ENCODE measurements around the gene LDLRAD1. TPM values are rescaled to one million over a fixed set of nuclear protein-coding genes. Genes with fewer than 3 reads are reported as not detected.

Gene LDLRAD1
- total and polyA plus RNA-seq, 10 of the 15 experiments (the other 5 are each of a cell fraction or from before 2014, with no cell fraction given): not detected

DNA sequence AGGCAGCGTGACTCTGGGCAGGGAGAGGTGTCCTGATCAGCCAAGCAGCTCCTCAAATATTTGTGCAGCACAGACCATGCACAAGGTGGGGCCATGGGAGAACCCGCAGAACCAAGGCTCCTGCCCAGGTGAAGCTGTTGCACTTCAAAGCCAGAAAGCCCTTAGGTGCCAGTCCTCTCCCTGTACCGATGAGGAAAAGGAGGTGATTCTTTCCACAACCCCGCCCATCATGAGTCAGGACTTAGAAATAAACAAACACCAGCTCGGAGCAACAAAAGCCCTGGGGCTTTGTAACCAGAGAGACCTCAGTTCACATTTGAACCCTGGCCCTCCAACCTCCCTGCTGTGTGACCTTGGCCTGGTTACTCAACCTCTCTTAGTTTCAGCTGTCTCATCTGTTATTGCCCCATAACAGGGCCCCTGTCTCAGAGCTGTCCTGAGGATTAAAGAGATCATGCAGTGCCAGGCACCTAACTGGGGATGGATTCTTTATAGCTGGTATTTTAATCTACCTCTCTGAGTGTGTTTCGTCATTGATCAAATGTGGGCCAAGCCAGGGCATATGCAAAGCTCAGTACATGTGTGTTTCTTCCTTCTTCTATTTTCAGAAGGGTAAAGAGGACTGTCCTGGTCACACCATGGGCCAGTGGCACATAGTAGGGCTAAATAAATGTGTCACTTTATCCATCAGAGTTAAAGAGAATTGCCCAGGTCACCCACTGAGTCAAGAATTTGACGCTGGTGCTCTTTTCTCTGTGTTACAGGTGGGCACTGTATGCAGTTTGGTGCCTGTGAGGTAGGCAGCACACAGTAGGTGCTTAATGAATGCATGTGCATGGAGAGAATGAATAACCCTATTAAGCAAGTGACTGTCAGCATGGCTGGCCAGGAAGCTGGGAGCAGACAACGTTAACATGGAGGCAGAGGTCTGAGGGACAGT, 1.4 kb downstream of the LDLRAD1 start:
- ChIA-PET RAD21 (ENCODE audit: unreplicated experiment) (no interaction called here), SMC1A (ENCODE audit: uncharacterized antibody, unreplicated experiment) (no interaction called here), CTCF (interaction anchor here (0.5 kb wide), 1 partner anchor 137 kb away, joined by 3 read pairs; no protein-coding TSS in a partner anchor), POLR2A (interaction anchor here (0.6 kb wide), 1 partner anchor 118 kb away, joined by 5 read pairs; no protein-coding TSS in a partner anchor)
- H3K36me3 ChIP-seq (ENCODE audit: control insufficient read depth in 2 of 2, insufficient read depth in 2 of 2, low read length in 1 of 2): no peaks in the 10 kb centered on the region
- no peak overlapping the region for H3K9ac ChIP-seq (ENCODE audit: control insufficient read depth, insufficient read depth, low read length)
- in situ Hi-C loops (cut with MboI) (no loop called here), intact Hi-C loops (cut with micrococcal nuclease; ENCODE audit: unreplicated experiment) (no loop called here)
- H3K4me3 ChIP-seq: no peak overlapping the region
- ATAC-seq (no peak), DNase-seq (ENCODE audit: low read depth, low spot score) (no peak), FAIRE-seq (no peak)
- H3K4me2 ChIP-seq (ENCODE audit: control insufficient read depth, insufficient read depth): no peak overlapping the region
- H3K27ac ChIP-seq (ENCODE audit: control insufficient read depth, insufficient read depth): no peak overlapping the region
- no TSS peak for BruUV-seq (replicated peaks)
- 30% methylated on average over 8 of the region's 8 CpGs for WGBS (ENCODE audit: insufficient coverage, insufficient replicate concordance, low lambda C conversion rate, missing lambda C conversion rate)
- H3K79me2 ChIP-seq (ENCODE audit: control insufficient read depth, insufficient read depth, low read length): no peaks in the 10 kb centered on the region
- H3K27me3 ChIP-seq (replicated peaks in 1 of 2; ENCODE audit: control insufficient read depth in 2 of 2, insufficient read depth in 2 of 2, low read length in 1 of 2): no peaks in the 10 kb centered on the region; a peak in 1 of 4 replicates
- H3K4me1 ChIP-seq (ENCODE audit: control insufficient read depth, insufficient read depth, low read length): no peaks in the 10 kb centered on the region
- no peaks in the 10 kb centered on the region for H3K9me3 ChIP-seq (replicated peaks; ENCODE audit: control insufficient read depth, insufficient read depth, low read length)
- no peaks in the 10 kb centered on the region for H4K20me1 ChIP-seq (ENCODE audit: control insufficient read depth, insufficient read depth)
- TF ChIP-seq RAD21 (IDR thresholded peaks at IDR 0.05; ENCODE audit: insufficient read depth, low read depth, low read length) (no peak), YY1 (IDR thresholded peaks at IDR 0.05; ENCODE audit: low read depth, low read length) (no peak), KLF5 (IDR thresholded peaks at IDR 0.05; ENCODE audit: partially characterized antibody) (no peak), MEF2B (IDR thresholded peaks at IDR 0.05; ENCODE audit: partially characterized antibody, poor library complexity, severe bottlenecking) (no peak), NR2C1 (IDR thresholded peaks at IDR 0.05) (no peak), EP300 (IDR thresholded peaks at IDR 0.05; ENCODE audit: borderline replicate concordance in 1 of 2, control insufficient read depth in 1 of 2, low read depth in 2 of 2, low read length in 2 of 2) (no peak), NFYA (IDR thresholded peaks at IDR 0.05; ENCODE audit: borderline replicate concordance, low read depth, low read length) (no peak), ZNF207 (IDR thresholded peaks at IDR 0.05; ENCODE audit: borderline replicate concordance) (no peak), ESRRA (IDR thresholded peaks at IDR 0.05; ENCODE audit: low read length) (no peak)
- TF ChIP-seq, protein P1, sequence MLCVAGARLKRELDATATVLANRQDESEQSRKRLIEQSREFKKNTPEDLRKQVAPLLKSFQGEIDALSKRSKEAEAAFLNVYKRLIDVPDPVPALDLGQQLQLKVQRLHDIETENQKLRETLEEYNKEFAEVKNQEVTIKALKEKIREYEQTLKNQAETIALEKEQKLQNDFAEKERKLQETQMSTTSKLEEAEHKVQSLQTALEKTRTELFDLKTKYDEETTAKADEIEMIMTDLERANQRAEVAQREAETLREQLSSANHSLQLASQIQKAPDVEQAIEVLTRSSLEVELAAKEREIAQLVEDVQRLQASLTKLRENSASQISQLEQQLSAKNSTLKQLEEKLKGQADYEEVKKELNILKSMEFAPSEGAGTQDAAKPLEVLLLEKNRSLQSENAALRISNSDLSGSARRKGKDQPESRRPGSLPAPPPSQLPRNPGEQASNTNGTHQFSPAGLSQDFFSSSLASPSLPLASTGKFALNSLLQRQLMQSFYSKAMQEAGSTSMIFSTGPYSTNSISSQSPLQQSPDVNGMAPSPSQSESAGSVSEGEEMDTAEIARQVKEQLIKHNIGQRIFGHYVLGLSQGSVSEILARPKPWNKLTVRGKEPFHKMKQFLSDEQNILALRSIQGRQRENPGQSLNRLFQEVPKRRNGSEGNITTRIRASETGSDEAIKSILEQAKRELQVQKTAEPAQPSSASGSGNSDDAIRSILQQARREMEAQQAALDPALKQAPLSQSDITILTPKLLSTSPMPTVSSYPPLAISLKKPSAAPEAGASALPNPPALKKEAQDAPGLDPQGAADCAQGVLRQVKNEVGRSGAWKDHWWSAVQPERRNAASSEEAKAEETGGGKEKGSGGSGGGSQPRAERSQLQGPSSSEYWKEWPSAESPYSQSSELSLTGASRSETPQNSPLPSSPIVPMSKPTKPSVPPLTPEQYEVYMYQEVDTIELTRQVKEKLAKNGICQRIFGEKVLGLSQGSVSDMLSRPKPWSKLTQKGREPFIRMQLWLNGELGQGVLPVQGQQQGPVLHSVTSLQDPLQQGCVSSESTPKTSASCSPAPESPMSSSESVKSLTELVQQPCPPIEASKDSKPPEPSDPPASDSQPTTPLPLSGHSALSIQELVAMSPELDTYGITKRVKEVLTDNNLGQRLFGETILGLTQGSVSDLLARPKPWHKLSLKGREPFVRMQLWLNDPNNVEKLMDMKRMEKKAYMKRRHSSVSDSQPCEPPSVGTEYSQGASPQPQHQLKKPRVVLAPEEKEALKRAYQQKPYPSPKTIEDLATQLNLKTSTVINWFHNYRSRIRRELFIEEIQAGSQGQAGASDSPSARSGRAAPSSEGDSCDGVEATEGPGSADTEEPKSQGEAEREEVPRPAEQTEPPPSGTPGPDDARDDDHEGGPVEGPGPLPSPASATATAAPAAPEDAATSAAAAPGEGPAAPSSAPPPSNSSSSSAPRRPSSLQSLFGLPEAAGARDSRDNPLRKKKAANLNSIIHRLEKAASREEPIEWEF (IDR thresholded peaks at IDR 0.05; ENCODE audit: insufficient replicate concordance, low read depth, low read length): no peak
- TF ChIP-seq, protein P2, sequence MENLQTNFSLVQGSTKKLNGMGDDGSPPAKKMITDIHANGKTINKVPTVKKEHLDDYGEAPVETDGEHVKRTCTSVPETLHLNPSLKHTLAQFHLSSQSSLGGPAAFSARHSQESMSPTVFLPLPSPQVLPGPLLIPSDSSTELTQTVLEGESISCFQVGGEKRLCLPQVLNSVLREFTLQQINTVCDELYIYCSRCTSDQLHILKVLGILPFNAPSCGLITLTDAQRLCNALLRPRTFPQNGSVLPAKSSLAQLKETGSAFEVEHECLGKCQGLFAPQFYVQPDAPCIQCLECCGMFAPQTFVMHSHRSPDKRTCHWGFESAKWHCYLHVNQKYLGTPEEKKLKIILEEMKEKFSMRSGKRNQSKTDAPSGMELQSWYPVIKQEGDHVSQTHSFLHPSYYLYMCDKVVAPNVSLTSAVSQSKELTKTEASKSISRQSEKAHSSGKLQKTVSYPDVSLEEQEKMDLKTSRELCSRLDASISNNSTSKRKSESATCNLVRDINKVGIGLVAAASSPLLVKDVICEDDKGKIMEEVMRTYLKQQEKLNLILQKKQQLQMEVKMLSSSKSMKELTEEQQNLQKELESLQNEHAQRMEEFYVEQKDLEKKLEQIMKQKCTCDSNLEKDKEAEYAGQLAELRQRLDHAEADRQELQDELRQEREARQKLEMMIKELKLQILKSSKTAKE (IDR thresholded peaks at IDR 0.05; ENCODE audit: low read depth, poor library complexity, severe bottlenecking): no peak
- no peak overlapping the region for H2AFZ ChIP-seq (ENCODE audit: control insufficient read depth, low read depth, low read length)
